Prostate gland (tissue), 2 donors: Measurements from ENCODE around the gene PDE4D.

Experiments used
- POLR2A ChIP-seq: fragments of 450-650 bp; IDR thresholded peaks from one replicate; pipeline ENCODE4 v1.6.1; 2016; ENCODE audit warnings: antibody characterized with exemption, mild to moderate bottlenecking
- POLR2AphosphoS5 ChIP-seq: sonication (generic); formaldehyde crosslinking; IDR thresholded peaks from one replicate; pipeline ENCODE4 v1.6.1; 2017; ENCODE audit warnings: antibody characterized with exemption
- TF ChIP-seq, protein P1 (sequence below), 4 experiments: fragments of 200-600 bp in 2 of 4; fragments of 450-650 bp in 2 of 4; sonication (generic) in 2 of 4; IDR thresholded peaks; 1 replicate in 3 of 4; 2 replicates in 1 of 4; pipeline ENCODE4 v1.5.1; 2016 to 2019; ENCODE audit warnings: antibody characterized with exemption in 4 of 4, mild to moderate bottlenecking in 2 of 4, moderate library complexity in 2 of 4

DNA sequence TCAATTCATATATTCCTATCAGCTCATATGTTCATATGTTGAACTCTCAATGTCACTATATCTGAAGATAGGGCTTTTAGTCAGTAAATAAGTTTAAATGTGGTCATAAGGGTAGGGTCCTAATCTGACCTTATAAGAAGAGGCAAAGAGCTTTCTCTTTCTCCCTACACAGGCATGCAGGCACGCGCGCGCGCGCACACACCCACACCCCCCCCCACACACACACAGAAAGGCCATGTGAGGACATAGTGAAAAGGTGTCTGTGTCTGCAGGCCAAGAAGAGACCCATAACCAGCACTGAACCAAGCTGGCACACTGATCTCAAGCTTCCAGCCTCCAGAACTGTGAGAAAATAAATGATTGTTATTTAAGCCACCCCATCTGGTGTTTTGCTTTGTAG, 76.0 kb downstream of the PDE4D start:
- TF ChIP-seq, protein P1, sequence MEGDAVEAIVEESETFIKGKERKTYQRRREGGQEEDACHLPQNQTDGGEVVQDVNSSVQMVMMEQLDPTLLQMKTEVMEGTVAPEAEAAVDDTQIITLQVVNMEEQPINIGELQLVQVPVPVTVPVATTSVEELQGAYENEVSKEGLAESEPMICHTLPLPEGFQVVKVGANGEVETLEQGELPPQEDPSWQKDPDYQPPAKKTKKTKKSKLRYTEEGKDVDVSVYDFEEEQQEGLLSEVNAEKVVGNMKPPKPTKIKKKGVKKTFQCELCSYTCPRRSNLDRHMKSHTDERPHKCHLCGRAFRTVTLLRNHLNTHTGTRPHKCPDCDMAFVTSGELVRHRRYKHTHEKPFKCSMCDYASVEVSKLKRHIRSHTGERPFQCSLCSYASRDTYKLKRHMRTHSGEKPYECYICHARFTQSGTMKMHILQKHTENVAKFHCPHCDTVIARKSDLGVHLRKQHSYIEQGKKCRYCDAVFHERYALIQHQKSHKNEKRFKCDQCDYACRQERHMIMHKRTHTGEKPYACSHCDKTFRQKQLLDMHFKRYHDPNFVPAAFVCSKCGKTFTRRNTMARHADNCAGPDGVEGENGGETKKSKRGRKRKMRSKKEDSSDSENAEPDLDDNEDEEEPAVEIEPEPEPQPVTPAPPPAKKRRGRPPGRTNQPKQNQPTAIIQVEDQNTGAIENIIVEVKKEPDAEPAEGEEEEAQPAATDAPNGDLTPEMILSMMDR (IDR thresholded peaks at IDR 0.05), result no peak
- TF ChIP-seq POLR2A (no peak), POLR2AphosphoS5 (no peak)
